GM12878 (cell line): ENCODE data around the gene SEC14L1. TPM values are rescaled to one million over a fixed set of nuclear protein-coding genes. Genes with fewer than 3 reads are reported as not detected.

ENCODE experiments used
- ATAC-seq: fragments of 200-7000 bp; cut with Tn5 transposase; 3 replicates; pipeline ENCODE4 v1.9.1; 2020; ENCODE audit warnings: mild to moderate bottlenecking, moderate library complexity
- BruUV-seq: library from RNA; stranded (reverse); fragments of 400-500 nt; replicated peaks from 2 replicates; lab custom pipeline; 2021; lab: Mats Ljungman, UMichigan
- CTCF ChIA-PET: fragments of 300-600 bp; sonication (Branson Sonifier 250); formaldehyde crosslinking; extraction: SDS; loops from one replicate; lab custom pipeline; 2021; ENCODE audit warnings: inconsistent platforms; lab: Yijun Ruan, JAX
- POLR2A ChIA-PET: fragments of 350-600 bp; formaldehyde crosslinking; extraction: SDS; loops from one replicate; lab custom pipeline; 2021; ENCODE audit warnings: inconsistent platforms; lab: Charles Lee
- RAD21 ChIA-PET: fragments of 300-600 bp; sonication (Branson Sonifier 250); formaldehyde crosslinking; loops from one replicate; lab custom pipeline; 2023; ENCODE audit warnings: antibody characterized with exemption; ENCODE audit not compliant: unreplicated experiment; lab: Charles Lee
- SMC1A ChIA-PET: fragments of 300-600 bp; sonication (Branson Sonifier 250); formaldehyde crosslinking; loops from one replicate; lab custom pipeline; 2023; ENCODE audit not compliant: unreplicated experiment, uncharacterized antibody; lab: Charles Lee
- DNase-seq: peaks from one replicate; pipeline ENCODE4 v3.0.0-alpha.2; 2011; ENCODE audit warnings: low read depth, low spot score
- FAIRE-seq: peaks from 3 replicates; lab custom pipeline; 2011; peaks lifted over from hg19 to GRCh38; lab: Jason Lieb, UNC
- H2AFZ ChIP-seq: 2 replicates; pipeline ENCODE4 v1.6.0; 2011; ENCODE audit warnings: low read depth, low read length, control low read depth; ENCODE audit not compliant: control insufficient read depth
- H3K27ac ChIP-seq: 2 replicates; pipeline ENCODE4 v1.5.1; 2011; ENCODE audit warnings: control low read depth; ENCODE audit not compliant: control insufficient read depth, insufficient read depth
- H3K27me3 ChIP-seq, 2 experiments: replicated peaks in 1 of 2; 2 replicates each; pipeline versions ENCODE4 v1.6.0 to v1.6.1; 2011; ENCODE audit warnings: low read length in 1 of 2; ENCODE audit not compliant: control insufficient read depth in 2 of 2, insufficient read depth in 2 of 2
- H3K36me3 ChIP-seq, 2 experiments: 2 replicates each; pipeline ENCODE4 v1.5.1; 2011; ENCODE audit warnings: low read length in 1 of 2; ENCODE audit not compliant: control insufficient read depth in 2 of 2, insufficient read depth in 2 of 2
- H3K4me1 ChIP-seq: 2 replicates; pipeline ENCODE4 v1.6.1; 2011; ENCODE audit warnings: mild to moderate bottlenecking, low read length, moderate library complexity, mixed read lengths; ENCODE audit not compliant: control insufficient read depth, insufficient read depth
- H3K4me2 ChIP-seq: 2 replicates; pipeline ENCODE4 v1.6.0; 2011; ENCODE audit warnings: control low read depth; ENCODE audit not compliant: control insufficient read depth, insufficient read depth
- H3K4me3 ChIP-seq: fragments of 200-600 bp; sonication (generic); 2 replicates; pipeline ENCODE4 v1.5.1; 2016
- H3K79me2 ChIP-seq: 2 replicates; pipeline ENCODE4 v1.6.0; 2011; ENCODE audit warnings: low read length; ENCODE audit not compliant: control insufficient read depth, insufficient read depth
- H3K9ac ChIP-seq: 2 replicates; pipeline ENCODE4 v1.8.0; 2011; ENCODE audit warnings: low read length, control low read depth, mixed read lengths; ENCODE audit not compliant: control insufficient read depth, insufficient read depth
- H3K9me3 ChIP-seq: replicated peaks from 3 replicates; pipeline ENCODE4 v1.5.1; 2011; ENCODE audit warnings: mild to moderate bottlenecking, low read length; ENCODE audit not compliant: control insufficient read depth, insufficient read depth
- H4K20me1 ChIP-seq: 2 replicates; pipeline ENCODE4 v1.6.0; 2011; ENCODE audit not compliant: control insufficient read depth, insufficient read depth
- BCL11A ChIP-seq: IDR thresholded peaks from 2 replicates; pipeline ENCODE4 v1.6.1; 2011; ENCODE audit warnings: low read depth, low read length
- BCL3 ChIP-seq: IDR thresholded peaks from 2 replicates; pipeline ENCODE4 v1.6.1; 2011; ENCODE audit warnings: borderline replicate concordance, low read depth, mild to moderate bottlenecking, moderate library complexity, low read length; ENCODE audit not compliant: insufficient read depth, poor library complexity, severe bottlenecking
- ESRRA ChIP-seq: IDR thresholded peaks from 2 replicates; pipeline ENCODE4 v1.6.1; 2012; ENCODE audit warnings: mild to moderate bottlenecking, low read length, improper control_type of control experiment
- FOS ChIP-seq: IDR thresholded peaks from 3 replicates; pipeline ENCODE4 v1.6.1; 2011; ENCODE audit warnings: borderline replicate concordance; ENCODE audit not compliant: insufficient read length; ENCODE audit errors: extremely low read depth
- IKZF2 ChIP-seq, 2 experiments: fragments of 450-650 bp; IDR thresholded peaks; 2 replicates each; pipeline ENCODE4 v1.6.1; 2017; ENCODE audit warnings: mild to moderate bottlenecking in 2 of 2, moderate library complexity in 2 of 2
- MLLT1 ChIP-seq: fragments of 450-650 bp; IDR thresholded peaks from 2 replicates; pipeline ENCODE4 v1.6.1; 2016; ENCODE audit warnings: mild to moderate bottlenecking
- MXI1 ChIP-seq: fragments of 150-350 bp; IDR thresholded peaks from 2 replicates; pipeline ENCODE4 v1.6.1; 2011; ENCODE audit warnings: low read depth, mild to moderate bottlenecking, inconsistent platforms, low read length, improper control_type of control experiment
- NRF1 ChIP-seq: conservative IDR thresholded peaks from 2 replicates; pipeline ENCODE4 v1.6.1; 2011; ENCODE audit warnings: mild to moderate bottlenecking, low read depth, low read length, improper control_type of control experiment
- RCOR1 ChIP-seq: conservative IDR thresholded peaks from 2 replicates; pipeline ENCODE4 v1.6.1; 2012; ENCODE audit warnings: low read depth, low read length, improper control_type of control experiment
- RUNX3 ChIP-seq: IDR thresholded peaks from 2 replicates; pipeline ENCODE4 v1.6.1; 2012; ENCODE audit warnings: low read length, inconsistent platforms
- STAT1 ChIP-seq: fragments of 450-650 bp; conservative IDR thresholded peaks from 2 replicates; pipeline ENCODE4 v1.6.1; 2014; ENCODE audit warnings: antibody characterized with exemption, mild to moderate bottlenecking
- WGBS: methylation state at CpG from one replicate; pipeline ENCODE4 v1.1.6; 2016; ENCODE audit warnings: low lambda C conversion rate; ENCODE audit not compliant: insufficient replicate concordance, insufficient coverage; ENCODE audit errors: missing lambda C conversion rate; 5-methylcytosine and 5-hydroxymethylcytosine counted together
- in situ Hi-C: fragments of 300-500 bp; cut with MboI; formaldehyde crosslinking; loops from 9 replicates; pipeline ENCODE4 v1.14.3; 2018; ENCODE audit warnings: mixed read lengths
- intact Hi-C: fragments of 100-400 bp; cut with micrococcal nuclease; formaldehyde crosslinking; loops from one replicate; pipeline ENCODE4 v1.14.2; 2022; ENCODE audit not compliant: unreplicated experiment
- polyA plus RNA-seq, 11 experiments: library from polyadenylated mRNA; depleted of rRNA in 4 of 11; unstranded in 6 of 11; stranded (reverse) in 5 of 11; fragments of >200 nt; fragmentation: Nextera tagmentation in 4 of 11; fragmentation: Illumina TruSeq in 1 of 11; extraction: Ambion mirVana in 4 of 11; extraction: Trizol in 1 of 11; gene quantifications; 1 replicate in 1 of 11; 2 replicates in 10 of 11; pipeline versions ENCODE4 v1.2.1 to v1.2.3, GENCODE V29; 2011 to 2016; ENCODE audit warnings: inconsistent platforms in 2 of 11, missing spikeins in 2 of 11, low read depth in 1 of 11
- total RNA-seq, 4 experiments: library from RNA; depleted of rRNA in 3 of 4; stranded (reverse); fragments of >200 nt in 3 of 4; fragmentation: Illumina TruSeq in 1 of 4; extraction: Trizol in 1 of 4; gene quantifications; 2 replicates each; pipeline versions ENCODE4 v1.2.1 to v1.2.3, GENCODE V29; 2013 to 2021
- TF ChIP-seq, protein P1 (sequence below): fragments of 450-650 bp; IDR thresholded peaks from 2 replicates; pipeline ENCODE4 v1.6.1; 2017; ENCODE audit warnings: mild to moderate bottlenecking, moderate library complexity
- TF ChIP-seq, protein P2 (sequence below): fragments of 450-650 bp; IDR thresholded peaks from 2 replicates; pipeline ENCODE4 v1.6.1; 2014; ENCODE audit warnings: mild to moderate bottlenecking

The SEC14L1 gene
- total and polyA plus RNA-seq, 10 of the 15 experiments (the other 5 are each of a cell fraction or from before 2014, with no cell fraction given): 6.3 to 66.1 (median 33.5) TPM

- no peak for TF ChIP-seq MLLT1
- TF ChIP-seq, all 136 proteins: peak for 0
Observed at GRCh38 chr17:77153999-77154586, 13.3 kb downstream of the SEC14L1 start (continued).

GRCh38 chr17:77155125-77155524 is 14.4 kb downstream of the SEC14L1 start:
- Histone ChIP-seq H3K27ac (no peak overlapping the region), H3K4me1 (peaks cover 3% of the 10 kb centered on the region; the same call in 1 of the 2 replicates), H3K4me3 (no peak overlapping the region), H4K20me1 (no peaks in the 10 kb centered on the region; the same call in 1 of the 2 replicates), H3K36me3 (peaks cover 6 to 20% of the 10 kb centered on the region in 2 experiments), H2AFZ (no peak overlapping the region), H3K79me2 (peaks cover 64% of the 10 kb centered on the region), H3K27me3 (no peaks in the 10 kb centered on the region), H3K9ac (no peak overlapping the region), H3K9me3 (no peaks in the 10 kb centered on the region), H3K4me2 (no peak overlapping the region)
- ChIA-PET RAD21 (interaction anchor here (2.3 kb wide), 1 partner anchor 8 kb away, joined by 5 read pairs; no protein-coding TSS in a partner anchor), SMC1A (interaction anchor here (1.0 kb wide), 2 partner anchors 10 to 27 kb away, joined by 3 read pairs; no protein-coding TSS in a partner anchor), POLR2A (no interaction called here), CTCF (interaction anchor here (0.5 to 2.8 kb wide), 3 partner anchors 9 to 930 kb away, joined by 4 to 17 read pairs (median 4); no protein-coding TSS in a partner anchor)
- ATAC-seq: no peak
- WGBS: 60% methylated on average over 3 of the region's 3 CpGs
- intact Hi-C loops: no loop called here
- no peak for DNase-seq
- in situ Hi-C loops: no loop called here
- no peak for FAIRE-seq
- TF ChIP-seq MXI1 (no peak), BCL11A (no peak), STAT1 (no peak), RCOR1 (no peak), NRF1 (no peak), FOS (no peak), ESRRA (no peak), RUNX3 (no peak), IKZF2 (IDR thresholded peaks at IDR 0.05) (no peak), BCL3 (no peak)
- TF ChIP-seq, protein P1, sequence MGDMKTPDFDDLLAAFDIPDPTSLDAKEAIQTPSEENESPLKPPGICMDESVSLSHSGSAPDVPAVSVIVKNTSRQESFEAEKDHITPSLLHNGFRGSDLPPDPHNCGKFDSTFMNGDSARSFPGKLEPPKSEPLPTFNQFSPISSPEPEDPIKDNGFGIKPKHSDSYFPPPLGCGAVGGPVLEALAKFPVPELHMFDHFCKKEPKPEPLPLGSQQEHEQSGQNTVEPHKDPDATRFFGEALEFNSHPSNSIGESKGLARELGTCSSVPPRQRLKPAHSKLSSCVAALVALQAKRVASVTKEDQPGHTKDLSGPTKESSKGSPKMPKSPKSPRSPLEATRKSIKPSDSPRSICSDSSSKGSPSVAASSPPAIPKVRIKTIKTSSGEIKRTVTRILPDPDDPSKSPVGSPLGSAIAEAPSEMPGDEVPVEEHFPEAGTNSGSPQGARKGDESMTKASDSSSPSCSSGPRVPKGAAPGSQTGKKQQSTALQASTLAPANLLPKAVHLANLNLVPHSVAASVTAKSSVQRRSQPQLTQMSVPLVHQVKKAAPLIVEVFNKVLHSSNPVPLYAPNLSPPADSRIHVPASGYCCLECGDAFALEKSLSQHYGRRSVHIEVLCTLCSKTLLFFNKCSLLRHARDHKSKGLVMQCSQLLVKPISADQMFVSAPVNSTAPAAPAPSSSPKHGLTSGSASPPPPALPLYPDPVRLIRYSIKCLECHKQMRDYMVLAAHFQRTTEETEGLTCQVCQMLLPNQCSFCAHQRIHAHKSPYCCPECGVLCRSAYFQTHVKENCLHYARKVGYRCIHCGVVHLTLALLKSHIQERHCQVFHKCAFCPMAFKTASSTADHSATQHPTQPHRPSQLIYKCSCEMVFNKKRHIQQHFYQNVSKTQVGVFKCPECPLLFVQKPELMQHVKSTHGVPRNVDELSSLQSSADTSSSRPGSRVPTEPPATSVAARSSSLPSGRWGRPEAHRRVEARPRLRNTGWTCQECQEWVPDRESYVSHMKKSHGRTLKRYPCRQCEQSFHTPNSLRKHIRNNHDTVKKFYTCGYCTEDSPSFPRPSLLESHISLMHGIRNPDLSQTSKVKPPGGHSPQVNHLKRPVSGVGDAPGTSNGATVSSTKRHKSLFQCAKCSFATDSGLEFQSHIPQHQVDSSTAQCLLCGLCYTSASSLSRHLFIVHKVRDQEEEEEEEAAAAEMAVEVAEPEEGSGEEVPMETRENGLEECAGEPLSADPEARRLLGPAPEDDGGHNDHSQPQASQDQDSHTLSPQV: no peak
- TF ChIP-seq, protein P2, sequence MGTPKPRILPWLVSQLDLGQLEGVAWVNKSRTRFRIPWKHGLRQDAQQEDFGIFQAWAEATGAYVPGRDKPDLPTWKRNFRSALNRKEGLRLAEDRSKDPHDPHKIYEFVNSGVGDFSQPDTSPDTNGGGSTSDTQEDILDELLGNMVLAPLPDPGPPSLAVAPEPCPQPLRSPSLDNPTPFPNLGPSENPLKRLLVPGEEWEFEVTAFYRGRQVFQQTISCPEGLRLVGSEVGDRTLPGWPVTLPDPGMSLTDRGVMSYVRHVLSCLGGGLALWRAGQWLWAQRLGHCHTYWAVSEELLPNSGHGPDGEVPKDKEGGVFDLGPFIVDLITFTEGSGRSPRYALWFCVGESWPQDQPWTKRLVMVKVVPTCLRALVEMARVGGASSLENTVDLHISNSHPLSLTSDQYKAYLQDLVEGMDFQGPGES: no peak
- no TSS peak for BruUV-seq
